ENCODE results near the gene PARP1.

DNA sequence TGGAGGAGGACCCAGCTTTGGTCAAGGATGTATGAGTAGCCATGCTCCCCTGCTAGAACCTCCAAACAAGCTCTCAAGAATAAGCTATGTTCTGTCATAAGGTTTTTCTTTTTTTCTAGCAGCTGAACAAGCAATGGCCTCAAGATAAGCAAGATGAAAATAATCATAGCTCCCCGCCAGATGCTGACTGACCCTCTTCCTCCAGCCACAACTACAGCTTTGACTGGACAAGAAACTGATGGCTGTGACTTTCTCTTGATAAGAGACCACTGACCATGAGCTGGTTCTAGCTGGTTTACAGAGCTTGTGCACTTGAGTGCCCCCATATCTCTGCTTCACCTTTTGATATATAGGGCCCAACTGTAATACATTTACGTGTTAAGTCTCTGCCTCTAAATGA is 38.2 kb upstream of the PARP1 start:
- TF ChIP-seq, protein P1, sequence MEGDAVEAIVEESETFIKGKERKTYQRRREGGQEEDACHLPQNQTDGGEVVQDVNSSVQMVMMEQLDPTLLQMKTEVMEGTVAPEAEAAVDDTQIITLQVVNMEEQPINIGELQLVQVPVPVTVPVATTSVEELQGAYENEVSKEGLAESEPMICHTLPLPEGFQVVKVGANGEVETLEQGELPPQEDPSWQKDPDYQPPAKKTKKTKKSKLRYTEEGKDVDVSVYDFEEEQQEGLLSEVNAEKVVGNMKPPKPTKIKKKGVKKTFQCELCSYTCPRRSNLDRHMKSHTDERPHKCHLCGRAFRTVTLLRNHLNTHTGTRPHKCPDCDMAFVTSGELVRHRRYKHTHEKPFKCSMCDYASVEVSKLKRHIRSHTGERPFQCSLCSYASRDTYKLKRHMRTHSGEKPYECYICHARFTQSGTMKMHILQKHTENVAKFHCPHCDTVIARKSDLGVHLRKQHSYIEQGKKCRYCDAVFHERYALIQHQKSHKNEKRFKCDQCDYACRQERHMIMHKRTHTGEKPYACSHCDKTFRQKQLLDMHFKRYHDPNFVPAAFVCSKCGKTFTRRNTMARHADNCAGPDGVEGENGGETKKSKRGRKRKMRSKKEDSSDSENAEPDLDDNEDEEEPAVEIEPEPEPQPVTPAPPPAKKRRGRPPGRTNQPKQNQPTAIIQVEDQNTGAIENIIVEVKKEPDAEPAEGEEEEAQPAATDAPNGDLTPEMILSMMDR (IDR thresholded peaks at IDR 0.05): no peak
- TF ChIP-seq SIN3A (IDR thresholded peaks at IDR 0.05; ENCODE audit: borderline replicate concordance, insufficient read depth, low read depth, low read length) (no peak), POLR2AphosphoS5 (IDR thresholded peaks at IDR 0.05; ENCODE audit: low read depth, low read length) (no peak), TCF7L2 (IDR thresholded peaks at IDR 0.05; ENCODE audit: low read depth, low read length) (no peak)
- TF ChIP-seq, protein P2, sequence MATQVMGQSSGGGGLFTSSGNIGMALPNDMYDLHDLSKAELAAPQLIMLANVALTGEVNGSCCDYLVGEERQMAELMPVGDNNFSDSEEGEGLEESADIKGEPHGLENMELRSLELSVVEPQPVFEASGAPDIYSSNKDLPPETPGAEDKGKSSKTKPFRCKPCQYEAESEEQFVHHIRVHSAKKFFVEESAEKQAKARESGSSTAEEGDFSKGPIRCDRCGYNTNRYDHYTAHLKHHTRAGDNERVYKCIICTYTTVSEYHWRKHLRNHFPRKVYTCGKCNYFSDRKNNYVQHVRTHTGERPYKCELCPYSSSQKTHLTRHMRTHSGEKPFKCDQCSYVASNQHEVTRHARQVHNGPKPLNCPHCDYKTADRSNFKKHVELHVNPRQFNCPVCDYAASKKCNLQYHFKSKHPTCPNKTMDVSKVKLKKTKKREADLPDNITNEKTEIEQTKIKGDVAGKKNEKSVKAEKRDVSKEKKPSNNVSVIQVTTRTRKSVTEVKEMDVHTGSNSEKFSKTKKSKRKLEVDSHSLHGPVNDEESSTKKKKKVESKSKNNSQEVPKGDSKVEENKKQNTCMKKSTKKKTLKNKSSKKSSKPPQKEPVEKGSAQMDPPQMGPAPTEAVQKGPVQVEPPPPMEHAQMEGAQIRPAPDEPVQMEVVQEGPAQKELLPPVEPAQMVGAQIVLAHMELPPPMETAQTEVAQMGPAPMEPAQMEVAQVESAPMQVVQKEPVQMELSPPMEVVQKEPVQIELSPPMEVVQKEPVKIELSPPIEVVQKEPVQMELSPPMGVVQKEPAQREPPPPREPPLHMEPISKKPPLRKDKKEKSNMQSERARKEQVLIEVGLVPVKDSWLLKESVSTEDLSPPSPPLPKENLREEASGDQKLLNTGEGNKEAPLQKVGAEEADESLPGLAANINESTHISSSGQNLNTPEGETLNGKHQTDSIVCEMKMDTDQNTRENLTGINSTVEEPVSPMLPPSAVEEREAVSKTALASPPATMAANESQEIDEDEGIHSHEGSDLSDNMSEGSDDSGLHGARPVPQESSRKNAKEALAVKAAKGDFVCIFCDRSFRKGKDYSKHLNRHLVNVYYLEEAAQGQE (IDR thresholded peaks at IDR 0.05; ENCODE audit: insufficient read depth in 1 of 2, low read depth in 2 of 2, low read length in 1 of 2): no peak
